Left cardiac atrium (tissue), 4 donors: ENCODE measurements around the gene PKIG. TPM values are rescaled to one million over a fixed set of nuclear protein-coding genes. Genes with fewer than 3 reads are reported as not detected.

Experiments used
- ATAC-seq, 2 donors: fragments of 200-7000 bp; cut with Tn5 transposase; one replicate each; pipeline ENCODE4 v1.9.1; 2020; ENCODE audit warnings: mild to moderate bottlenecking in 2 of 2, moderate library complexity in 2 of 2
- DNase-seq: peaks from one replicate; pipeline ENCODE4 v3.0.0-alpha.2; 2020
- intact Hi-C, 2 donors: fragments of 100-400 bp; cut with DNase I; formaldehyde crosslinking; loops; one replicate each; pipeline versions ENCODE4 v1.14.1 to v1.15.1; 2022 to 2023
- total RNA-seq, 2 donors: library from RNA; stranded (reverse); fragmentation: NEBNext Ultra II Directional; extraction: Animal tissue kit (Norgen Biotek cat#: 25700); gene quantifications; one replicate each; pipeline ENCODE4 v1.2.1, GENCODE V29; 2021
- donor health status: DM: no; HTN: yes; CAD: no.
- donor health status: DM: no; HTN: yes; CAD: no; lungs with severe emphysema.
- donor health status: DM: yes; HTN: yes; CAD: no.
- donor health status: Dilated cardiomyopathy.

PKIG gene
- total RNA-seq, 2 donors from 2014 or later, result 159 to 182 TPM

DNA sequence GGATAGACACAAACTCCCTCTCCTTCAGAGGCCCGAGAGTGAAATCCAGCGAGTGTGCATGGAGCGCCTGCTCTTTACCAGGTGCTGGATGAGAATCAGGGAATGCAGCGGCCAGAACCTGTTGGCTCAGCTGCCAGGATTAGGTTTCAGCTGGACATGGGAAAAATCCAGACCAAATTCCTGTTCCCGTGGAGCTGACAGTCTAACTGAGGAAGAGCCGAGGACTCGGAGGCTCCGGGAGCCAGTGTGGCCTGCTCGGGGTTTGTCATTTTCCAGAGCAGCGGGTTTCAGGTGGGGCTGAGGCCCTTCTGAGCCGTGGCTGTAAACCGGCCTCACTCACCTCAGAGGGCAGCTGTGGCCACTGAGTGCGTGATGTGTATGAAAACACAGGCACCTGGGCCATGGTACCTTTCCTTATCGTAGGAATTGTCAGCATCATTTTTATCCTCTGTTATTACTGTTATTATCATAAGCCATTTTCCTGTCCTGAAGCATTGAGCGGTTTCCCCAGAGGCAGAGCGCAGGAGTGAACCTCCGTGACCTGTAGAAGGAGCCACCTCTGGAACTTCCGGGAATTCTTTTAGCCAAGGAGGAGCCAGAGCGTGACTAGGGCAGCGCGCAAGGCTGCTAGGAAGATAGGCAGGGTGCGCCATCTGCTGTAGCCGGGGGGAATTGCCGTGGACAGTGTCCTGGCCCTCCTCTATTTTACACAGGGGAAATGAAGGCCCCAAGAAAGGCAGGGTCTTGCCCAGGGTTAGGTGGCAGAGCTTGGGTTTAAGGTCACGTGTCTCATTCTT is 27.3 kb downstream of the PKIG start:
- ATAC-seq (peak; percentile 93 to 94), DNase-seq (peak; percentile 90)
- intact Hi-C loops, result loop anchor here (2.0 to 5.0 kb wide), 3 partner anchors 37 to 225 kb away; no protein-coding TSS in a partner anchor

DNA sequence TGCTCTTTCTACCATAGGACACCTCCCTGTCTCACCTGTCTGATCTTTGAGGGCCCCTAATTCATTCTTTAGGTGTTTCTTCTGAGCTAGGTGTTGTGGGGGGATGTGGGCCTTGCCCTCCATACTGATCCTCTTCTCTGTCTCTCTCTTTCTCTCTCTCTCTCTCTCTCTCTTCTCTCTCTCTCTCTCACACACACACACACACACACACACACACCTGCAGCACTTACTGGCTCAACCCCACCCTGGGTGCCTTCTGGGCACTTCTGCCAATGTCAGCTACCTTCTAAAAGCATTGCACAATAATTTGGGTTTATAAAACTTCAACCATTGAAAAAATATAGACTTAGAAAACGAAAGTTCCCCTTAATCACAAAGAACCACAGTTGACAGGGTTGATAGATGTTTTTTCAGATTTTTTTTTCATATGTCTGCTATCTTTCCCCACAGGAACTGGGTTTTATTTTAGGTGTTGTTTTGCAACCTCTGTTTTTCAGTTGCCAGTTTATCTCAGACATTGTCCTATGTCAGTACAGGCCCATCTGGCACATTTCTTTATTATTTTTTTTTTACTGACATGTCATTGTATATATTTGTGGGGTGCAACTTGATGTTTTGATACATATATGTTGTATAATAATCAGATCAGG is 28.1 kb downstream of the PKIG start:
- intact Hi-C loops, result loop anchor here (2.0 to 5.0 kb wide), 2 partner anchors 78 to 226 kb away; no protein-coding TSS in a partner anchor
- DNase-seq (no peak), ATAC-seq (peak; percentile 1)

- DNase-seq (no peak), ATAC-seq (no peak)
- intact Hi-C loops, result loop anchor here (5.0 kb wide), 1 partner anchor 81 kb away; no protein-coding TSS in a partner anchor
These were observed 31.2 kb downstream of the PKIG start for GRCh38 chr20:44613575-44613974.

DNA sequence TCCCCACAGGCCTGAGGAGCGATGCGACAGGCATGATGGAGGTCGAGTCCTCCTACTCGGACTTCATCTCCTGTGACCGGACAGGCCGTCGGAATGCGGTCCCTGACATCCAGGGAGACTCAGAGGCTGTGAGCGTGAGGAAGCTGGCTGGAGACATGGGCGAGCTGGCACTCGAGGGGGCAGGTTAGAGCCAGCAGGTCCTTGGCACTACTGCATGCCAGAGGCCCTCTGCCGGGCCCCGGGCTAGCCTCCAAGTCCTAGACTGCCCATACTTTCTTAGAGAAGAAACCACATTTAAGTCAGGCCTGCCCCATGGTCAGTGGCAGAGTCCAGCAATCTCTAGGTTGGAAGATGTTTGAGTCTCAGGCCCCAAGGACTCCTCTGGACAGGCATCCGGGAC is 32.1 kb downstream of the PKIG start:
- DNase-seq (no peak), ATAC-seq (peak; percentile 48)
- intact Hi-C loops, result loop anchor here (5.0 kb wide), 1 partner anchor 82 kb away; no protein-coding TSS in a partner anchor

DNA sequence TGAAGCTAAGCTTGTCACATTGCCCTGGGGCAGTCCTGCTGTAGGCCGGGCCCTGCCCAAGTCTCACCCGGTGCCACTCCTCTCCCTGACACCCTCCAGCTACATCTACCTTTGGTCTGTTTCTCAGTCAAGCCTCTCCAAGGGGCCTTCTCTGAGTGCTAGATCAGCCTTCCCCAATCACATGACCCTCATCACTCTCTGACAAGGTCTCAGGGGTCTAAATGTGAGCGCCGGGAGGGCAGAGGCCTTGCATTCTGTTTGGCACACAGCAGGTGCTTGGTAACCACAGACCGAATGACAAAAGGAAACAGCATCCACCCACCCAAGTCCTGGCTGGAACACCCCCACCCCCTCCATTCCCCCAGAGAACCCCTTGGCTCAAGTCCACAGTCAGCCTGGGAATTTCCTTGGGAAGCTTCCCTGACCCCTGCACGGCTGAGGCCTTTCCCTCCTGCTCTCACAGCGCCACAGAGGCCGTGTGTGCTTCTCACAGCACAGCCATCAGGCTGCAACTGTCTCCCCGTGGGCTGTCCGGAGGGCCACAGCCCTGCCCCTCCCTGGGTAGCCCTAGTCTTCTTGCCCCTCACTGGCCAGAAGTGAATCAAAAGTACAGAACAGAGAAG is 32.9 kb downstream of the PKIG start:
- ATAC-seq, result peak; percentile 30 to 38
- DNase-seq, result no peak
- intact Hi-C loops, result no loop called here

DNA sequence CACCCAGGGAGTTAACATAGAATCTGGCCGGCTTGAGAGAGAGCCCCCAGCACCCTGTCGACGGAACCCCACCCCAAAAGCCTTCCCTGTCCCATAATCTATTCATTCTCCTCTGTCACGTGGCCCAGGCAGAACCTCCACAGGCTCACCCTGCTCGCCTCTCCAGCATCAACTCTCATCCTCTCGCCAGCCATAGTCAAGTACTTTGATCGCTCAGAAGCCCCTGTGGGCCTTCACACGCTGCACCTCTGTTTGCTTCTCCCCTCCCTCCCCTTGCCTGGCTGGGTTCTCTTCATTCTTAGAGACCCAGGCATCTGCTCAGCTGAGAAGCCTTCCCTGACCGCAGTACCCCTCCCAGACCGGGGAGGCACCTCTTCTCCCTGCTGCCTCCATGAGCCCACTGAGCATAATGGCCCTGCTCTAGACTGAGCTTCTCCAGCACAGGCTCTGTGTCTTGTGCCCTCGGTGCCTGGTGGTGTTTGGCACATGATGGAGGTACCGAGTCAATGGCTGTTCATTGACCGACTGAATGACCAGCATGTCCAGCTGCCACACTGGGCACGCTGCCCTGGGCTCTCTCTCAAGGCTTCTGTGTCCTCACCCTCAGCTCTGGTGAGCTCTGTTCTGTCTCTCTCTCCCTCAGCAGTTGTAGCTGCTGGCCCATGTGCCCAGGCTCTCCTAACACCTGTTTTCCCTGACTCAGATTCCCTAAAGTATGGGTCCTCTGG is 33.7 kb downstream of the PKIG start:
- intact Hi-C loops, result no loop called here
- DNase-seq, result no peak
- peak in 1 of 2 donors; percentile 3 for ATAC-seq

DNA sequence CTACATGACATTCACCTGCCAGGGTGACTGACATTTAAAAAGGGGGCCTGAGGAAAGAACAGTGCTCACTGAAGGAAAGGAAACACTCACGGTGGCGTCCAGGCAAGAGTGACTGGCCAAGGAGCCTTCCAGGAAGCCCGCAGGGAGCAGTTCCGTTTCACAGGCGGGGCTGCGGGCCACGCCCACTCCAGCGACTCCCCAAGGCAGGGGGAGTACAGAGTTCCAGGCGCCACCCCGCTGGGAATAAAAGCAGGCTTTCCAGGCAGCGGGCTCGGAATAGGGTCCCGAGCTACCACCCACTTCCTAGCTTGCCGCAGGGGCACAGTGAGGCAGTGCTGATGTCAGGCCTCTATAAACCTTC is 34.2 kb downstream of the PKIG start:
- DNase-seq (peak; percentile 78), ATAC-seq (peak in 1 of 2 donors; percentile 30)
- intact Hi-C loops, result no loop called here

DNA sequence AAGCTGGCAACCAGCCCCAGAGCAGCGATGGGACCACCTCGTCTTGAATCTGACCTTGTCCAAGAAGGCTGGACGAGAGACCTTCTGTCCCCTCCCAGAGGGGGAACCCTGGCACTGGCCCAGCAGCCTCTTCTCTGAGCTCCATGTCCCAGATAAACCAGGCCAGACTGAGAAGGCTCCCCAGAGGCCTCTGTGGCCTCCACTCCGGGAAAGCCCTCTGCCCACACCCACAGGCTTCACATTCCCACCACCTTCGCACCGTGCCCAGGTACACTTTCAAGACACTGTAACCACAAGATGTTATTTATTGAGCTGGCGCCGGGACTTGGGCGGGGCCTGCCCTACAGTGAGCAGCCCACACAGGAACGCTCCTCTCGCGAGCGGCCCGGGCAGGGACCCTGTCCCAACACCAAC is 35.9 kb downstream of the PKIG start:
- ATAC-seq (no peak), DNase-seq (no peak)
- intact Hi-C loops, result no loop called here

- intact Hi-C loops, result no loop called here
- ATAC-seq (no peak), DNase-seq (no peak)
These were observed 36.9 kb downstream of the PKIG start for GRCh38 chr20:44619294-44619693.

- DNase-seq, result no peak
- no peak for ATAC-seq
- intact Hi-C loops, result no loop called here
These were observed 37.7 kb downstream of the PKIG start for GRCh38 chr20:44620030-44620429.

- ATAC-seq, result no peak
- intact Hi-C loops, result no loop called here
- DNase-seq, result no peak
These were observed 38.9 kb downstream of the PKIG start for GRCh38 chr20:44621325-44621724.

DNA sequence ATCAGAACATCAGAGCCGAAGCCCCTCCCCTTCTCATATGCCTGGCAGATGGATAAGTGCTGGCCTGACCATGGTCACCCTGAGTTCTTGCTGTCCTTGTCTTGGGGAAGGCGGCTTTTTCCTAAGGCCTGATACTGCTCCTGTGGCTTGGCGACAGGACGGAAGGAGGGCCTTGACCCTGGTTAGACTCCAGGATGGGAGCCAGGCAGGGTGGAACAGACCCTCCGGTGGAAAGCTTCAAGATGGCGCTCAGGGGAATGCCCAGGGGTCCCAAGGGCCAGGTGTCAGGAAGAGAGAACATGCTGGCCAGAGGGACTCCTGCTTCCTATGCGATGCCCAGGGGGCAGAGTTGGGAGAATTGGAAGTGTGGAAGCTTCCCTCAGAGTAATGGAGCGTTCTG is 39.6 kb downstream of the PKIG start:
- ATAC-seq (no peak), DNase-seq (no peak)
- intact Hi-C loops, result no loop called here

DNA sequence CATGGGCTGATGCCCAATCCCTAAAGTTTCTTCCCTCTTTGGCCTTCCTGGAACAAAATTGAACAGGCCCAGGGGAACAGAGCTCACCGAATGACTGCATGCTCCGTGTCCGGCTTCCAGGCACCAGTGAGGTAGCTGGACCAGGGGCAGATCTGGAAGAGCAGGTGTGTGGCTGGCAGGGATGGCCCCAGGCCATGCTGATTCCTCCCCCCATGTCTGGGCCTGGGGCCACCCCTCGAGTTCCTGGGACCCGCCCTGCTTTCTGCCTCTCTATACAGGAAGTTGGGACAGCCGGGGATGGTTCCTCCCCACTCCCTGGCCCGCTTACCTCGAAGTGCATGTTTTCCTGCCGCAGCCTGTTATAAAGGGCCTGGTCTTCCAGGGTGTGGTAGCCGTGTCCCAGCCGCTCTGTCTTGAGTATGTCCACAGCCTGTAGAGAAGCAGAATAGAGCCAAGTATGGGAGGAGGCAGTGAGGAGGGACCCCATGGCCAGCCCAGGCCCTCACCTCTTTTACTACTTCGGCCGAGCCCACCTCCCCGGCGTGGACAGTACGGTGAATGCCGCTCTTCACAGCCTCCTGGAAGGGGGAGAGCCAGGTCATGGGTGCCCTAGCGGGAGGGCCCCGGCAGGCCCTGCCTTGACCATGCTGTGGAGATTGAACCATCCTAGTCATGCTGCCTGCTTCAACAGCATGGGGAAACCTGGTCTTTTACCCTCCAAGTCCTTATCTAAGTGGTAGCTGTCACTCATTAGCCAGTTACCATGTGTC is 40.3 kb downstream of the PKIG start:
- ATAC-seq (no peak), DNase-seq (no peak)
- intact Hi-C loops, result no loop called here

DNA sequence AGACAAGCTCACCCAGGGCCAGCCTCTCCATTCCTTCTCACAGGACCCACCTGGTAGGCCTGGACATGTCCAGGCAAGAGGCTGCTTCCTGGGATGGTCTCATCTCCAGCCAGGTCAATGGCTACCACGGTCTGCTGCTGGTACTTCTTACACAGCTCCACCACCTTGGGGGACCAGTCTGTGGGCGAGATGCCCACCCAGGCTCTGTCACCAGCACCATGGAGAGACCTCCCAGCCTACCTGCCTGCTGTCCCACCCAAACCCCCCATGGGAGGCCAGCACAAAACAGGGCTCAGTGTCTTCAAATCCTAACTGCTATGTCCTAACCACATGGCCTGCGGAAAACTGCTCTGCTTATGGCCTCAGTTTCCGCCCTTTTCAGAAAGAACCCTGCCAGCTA is 41.8 kb downstream of the PKIG start:
- ATAC-seq, result no peak
- no peak for DNase-seq
- intact Hi-C loops, result no loop called here

GRCh38 chr20:44624743-44625271 is 42.4 kb downstream of the PKIG start:
- intact Hi-C loops, result no loop called here
- DNase-seq, result no peak

DNA sequence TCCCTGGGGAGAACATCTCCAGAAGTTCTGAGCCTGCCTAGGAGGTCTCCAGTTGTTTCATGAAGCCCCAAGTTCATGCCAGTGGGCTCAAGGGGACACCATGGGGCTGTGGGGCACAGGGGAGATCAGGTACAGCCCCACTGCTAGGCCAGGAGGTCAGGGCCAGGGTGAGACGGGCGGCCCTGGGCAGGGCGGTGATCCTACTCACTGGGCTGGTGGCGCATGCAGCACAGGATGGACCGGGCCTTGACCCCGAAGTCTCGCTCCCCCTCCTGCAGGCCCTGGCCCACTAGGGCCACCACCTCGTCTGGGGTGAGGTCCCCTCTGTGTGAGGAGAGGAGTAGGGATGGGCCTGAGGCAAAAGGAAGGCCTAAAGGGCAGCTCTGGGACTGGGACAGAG is 43.0 kb downstream of the PKIG start:
- DNase-seq (no peak), ATAC-seq (no peak)
- intact Hi-C loops, result no loop called here

More at GRCh38 chr20:44624743-44625271, 42.4 kb downstream of the PKIG start:
- no peak for ATAC-seq

DNA sequence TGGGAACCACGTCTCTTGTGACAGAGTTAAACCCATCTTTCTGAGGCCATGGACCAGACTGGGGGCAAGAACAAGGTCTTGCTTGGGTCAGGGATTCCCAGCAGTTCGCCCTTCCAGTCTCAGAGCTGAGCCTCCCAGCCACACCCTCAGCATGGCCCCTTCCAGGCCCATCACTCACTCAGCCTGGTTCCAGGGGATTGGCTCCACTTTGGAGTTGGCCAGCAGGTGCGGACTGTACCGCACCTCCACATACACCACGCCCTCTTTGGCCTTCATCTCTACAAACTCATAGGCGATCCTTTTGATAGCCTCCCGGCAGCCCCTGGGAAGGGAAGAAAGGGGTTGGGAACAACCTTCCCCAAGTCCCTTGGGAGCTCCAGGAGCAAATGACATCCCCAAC is 43.9 kb downstream of the PKIG start:
- no peak for ATAC-seq
- intact Hi-C loops, result no loop called here
- no peak for DNase-seq

DNA sequence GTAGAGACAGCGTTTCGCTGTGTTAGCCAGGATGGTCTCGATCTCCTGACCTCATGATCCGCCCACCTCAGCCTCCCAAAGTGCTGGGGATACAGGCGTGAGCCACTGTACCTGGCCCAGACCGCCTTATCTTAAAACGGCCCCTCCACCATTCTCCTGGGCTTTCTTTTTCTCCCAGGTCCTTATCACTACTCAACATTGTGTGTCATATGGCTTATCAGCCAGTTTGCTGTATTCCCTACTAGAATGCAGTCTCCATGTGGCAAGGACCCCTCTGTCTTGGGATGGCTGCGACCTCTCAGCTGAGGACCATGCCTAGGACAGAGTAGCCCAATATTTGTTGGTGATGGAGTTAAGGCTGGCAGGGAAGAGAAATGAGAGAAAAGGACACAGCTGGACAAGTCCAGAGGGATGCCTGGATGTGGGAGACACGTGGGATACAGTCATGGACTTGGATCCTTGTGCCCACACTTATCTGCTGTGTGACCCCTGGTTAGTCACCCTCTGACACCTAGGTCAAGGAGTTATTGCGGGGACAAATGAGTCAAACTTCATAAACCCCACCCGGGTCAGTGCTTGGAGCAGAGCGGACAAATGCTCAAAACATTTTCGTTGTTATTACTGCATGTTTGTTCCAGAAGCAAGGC is 45.1 kb downstream of the PKIG start:
- no peak for DNase-seq
- ATAC-seq, result no peak

More for the DNA sequence above, 45.1 kb downstream of the PKIG start:
- intact Hi-C loops, result no loop called here
